Stimulated activated CD8-positive, alpha-beta memory T cell treated with anti-CD3 and anti-CD28 coated beads, Interleukin-2, amount 100 ng/mL, for 48 hours (primary cell): ENCODE measurements around the gene DNAJB14.
"Not testable (repeated sequence)": the region's sequence is repeated elsewhere in the genome, so short reads cannot be mapped to it uniquely, and the experiment has no call there.

Experiments
- DNase-seq, 2 donors: peaks; one replicate each; pipeline ENCODE4 v3.0.0-alpha.2; 2020; ENCODE audit warnings: low read depth in 2 of 2

Gene DNAJB14

DNA sequence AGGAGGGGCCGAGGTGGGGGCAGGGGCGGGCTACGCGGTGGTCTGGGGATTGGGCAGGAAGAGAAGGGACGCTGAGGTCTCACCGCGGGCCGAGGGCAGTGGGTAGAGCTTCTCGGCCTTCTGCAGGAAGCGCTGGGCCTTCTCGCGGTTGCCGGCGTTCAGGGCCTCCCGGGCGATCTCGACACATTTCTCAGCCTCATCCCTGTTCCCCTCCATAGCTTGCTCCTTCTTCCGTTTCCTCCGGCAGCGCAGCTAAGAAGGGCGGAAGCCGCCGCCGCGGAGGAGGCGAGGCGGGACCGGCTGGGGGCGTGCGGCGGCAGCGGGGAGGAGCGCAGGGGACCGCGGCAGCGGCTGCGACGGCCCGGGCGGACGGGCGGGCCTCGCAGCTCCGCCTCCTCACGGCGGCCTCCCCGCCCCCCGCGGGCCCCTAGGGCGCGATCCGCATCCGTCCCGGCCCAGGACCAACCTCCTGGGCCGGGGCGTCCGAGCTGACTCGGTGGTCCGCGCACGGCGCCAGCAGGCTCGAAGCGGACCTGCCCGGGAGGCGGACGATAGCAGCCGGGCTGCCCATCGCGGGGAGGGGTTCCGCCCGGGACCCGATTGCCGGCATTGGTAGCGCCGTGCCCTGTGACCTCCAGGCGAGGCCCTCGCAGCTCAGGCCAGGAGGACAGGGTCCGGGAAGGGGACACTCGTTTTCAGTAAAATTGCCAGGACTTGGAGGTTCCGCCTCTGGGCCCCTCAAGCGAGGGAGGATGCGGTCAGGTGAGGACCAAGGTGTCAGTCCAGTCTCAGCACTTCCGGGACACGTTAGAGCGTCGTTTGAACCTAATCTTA lies at the start of gene DNAJB14:
Gene DNAJB14, minus strand, starts transcription at position 263 of the 834 bp plus-strand sequence. Its CDS starts 47 bp downstream, at position 216.
- peak; percentile 72 for DNase-seq

DNA sequence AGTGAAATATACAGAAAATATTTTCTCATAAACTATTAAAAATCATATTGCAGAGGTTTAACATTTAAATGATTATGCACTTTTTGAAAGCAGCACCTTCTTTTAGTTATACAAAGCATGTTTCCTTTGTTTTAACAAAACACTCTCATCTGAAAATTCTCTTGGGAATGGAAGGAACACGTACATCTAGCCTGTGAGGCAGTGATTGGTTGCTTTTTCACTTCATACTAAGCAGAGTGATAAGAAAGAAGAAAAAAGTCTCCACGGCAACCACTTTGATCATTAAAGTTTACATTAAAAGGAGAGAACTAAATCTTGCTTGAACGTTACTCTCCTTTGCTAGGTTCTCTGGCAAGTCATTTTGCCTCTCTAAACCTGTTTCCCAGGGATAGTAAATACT lies 45.3 kb upstream of the DNAJB14 start:
- DNase-seq = no peak

DNA sequence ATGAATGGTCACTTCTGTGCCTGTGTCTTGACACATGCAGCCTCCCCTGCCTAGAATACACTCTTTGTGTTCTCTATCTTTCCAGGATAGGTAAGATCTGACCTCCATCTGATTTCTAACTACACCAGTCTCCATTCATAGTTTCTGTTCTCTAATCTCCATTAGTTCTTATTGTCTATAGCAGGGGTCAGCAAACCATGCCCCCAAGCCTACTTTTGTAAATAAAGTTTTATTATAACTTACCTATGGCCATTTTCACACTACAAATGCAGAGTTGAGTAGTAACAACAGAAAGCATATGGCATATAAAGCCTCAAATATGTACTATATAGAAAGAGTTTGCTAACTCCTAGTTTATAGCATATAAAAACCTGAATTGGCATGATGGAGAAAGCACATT lies 41.3 kb upstream of the DNAJB14 start:
- no peak for DNase-seq

DNA sequence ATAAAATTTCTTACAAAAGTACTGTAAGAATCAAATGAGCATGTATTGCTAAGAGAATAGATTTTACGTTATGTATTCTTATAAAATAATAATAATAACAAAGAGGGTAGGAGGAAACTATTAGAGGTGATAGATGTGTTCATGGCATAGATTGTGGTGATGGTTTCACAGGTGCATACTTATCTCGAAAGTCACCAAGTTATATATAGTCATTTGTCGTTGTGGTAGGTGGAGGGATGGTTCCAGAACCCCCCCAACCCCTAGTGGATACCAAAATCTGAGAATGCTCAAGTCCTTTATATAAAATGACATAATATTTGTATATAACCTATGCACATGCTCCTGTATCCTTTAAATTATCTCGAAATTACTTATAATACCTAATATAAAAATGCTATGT lies 40.4 kb upstream of the DNAJB14 start:
- DNase-seq = no peak

DNA sequence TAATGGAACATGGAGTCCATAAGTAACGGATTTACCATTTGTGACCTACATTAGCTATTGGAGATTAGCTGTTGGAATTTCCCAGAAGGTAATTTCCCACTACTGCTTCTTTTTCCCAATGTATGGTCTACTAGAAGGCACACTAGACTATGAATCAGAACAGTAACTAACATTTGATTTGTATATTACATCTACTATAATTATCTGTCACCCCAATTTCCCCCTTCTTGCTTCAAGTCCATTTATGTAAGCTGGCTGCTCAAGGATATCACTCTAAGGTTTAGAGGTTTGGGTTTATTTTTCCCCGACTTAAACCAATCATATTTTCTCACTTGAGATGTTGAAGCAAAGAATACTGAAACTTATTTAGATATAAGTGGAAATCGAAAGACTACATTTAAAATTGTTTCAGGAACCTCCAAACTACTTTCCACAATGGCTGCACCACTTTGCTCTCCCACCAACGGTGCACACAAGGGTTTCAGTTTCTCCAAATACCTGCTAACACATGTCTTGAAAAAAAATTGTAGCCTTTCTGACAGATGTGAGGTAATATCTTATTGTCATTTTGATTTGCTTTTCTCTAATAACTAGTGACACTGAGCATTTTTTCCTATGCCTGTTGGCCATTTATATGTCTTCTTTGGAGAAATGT lies 37.0 kb upstream of the DNAJB14 start:
- no peak for DNase-seq

DNA sequence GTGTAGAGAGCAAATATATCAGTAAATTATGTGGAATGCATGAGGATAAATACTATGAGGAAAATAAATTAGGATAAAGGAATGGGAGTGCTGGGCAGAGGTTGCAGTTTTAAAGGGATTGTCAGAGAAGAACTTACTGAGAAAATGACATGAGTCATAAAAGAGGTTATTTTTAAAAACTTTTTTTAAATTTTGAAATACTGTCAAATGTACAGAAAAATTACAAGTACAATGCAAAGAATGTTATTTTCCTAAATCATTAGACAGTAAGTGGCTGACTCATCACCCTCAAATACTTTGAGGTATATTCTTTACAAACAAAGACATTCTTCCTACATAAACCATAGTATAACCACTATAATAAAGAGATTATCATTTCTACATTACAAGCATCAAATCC lies 33.5 kb upstream of the DNAJB14 start:
- DNase-seq = no peak

DNA sequence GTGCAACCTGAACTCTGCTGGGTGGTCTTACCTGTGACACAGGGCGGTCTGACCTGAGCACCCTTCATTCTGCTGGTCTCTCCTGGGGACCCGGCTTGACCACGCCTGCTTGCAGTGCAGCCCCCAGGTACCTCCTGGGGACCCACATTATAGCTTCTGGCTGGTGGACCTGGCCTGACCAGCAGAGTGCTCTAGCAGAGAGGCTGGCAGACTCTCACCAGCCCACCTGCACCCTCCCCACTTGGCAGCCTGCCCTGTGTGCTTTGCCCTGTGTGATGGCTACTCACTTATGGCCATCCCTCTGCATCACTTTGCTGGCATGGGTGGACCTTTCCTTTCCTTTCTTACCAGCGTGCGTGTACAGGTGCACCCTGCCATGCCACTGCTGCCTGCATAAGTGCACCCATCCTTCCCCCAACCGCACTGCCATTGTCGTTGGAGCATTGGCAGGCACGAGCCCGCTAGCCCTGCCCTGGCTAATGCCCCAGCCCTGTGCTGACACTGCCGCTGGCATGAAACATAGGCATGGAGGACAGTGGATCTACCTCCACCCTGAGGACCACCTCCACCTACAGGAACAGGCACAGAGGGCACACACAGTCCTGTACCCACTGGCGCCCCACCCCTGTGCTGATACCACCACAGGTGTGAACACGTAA lies 25.2 kb upstream of the DNAJB14 start:
- DNase-seq = no peak

DNA sequence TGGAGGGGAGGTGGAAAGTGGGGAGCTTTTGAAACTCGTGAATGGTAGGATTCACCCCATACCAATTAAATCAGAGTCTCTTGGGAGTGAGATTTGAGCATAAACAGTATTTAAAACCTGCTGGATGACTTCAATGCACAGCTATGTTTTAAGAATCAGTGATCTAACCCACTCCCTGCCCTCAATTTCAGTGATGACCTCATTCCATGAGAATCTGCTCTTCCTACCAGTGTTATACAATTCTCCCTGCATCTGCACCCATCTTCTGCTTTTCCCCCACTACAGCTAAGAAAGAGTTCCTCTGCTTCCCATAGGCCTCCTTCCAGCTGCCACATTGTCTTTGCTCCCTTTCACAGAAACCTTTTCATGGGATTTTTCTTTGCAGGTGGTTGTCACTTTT lies 21.9 kb upstream of the DNAJB14 start:
- DNase-seq = no peak

DNA sequence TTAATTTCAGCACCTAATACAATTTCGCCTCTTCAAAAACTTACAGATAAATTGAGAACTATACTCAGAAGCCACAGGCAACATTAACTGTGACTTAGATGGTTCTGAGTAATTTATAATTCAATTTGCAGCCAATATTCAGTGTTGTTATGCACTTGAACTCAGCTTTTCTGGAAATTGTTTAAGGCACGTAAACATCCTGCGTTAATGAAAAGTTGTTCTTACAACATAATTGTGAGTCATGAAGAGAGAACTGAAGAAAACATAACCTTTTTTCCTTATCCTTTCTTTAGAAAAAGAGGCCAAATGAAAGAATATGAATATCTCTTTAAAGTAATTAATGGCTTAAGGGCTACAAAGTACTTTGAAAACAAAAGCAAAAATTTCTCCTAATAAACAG lies 20.3 kb upstream of the DNAJB14 start:
- DNase-seq = no peak

DNA sequence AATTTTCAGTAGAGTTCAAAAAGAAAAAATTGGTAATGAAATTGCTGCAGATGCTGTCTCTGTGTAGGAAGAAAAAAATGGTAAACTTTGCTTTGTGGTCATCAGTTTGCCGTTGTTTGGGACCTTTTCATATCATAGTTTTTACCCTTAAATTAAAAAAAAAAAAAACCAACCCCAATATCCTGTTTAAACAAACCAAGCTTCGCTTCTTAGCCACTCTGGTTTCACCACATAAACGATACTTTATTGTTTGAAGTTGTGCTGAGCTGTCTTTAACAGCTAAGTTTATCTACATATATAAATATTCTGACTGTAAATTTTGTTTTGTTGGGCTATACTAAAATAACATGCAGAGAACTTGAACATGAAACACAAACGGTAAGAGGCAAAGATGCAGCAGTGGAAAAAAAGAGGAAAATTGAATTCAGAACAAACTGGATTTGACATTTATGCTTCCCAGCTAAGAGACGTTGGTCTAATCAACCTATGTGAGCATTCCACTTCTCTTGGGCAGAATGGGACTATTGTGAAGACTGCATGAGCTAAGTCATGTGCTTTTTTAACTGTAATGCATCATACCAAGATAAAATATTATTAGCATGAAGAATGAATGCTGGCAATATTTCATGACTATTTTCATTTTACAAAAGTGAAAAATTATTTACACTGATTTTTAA lies 19.4 kb upstream of the DNAJB14 start:
- no peak for DNase-seq

DNA sequence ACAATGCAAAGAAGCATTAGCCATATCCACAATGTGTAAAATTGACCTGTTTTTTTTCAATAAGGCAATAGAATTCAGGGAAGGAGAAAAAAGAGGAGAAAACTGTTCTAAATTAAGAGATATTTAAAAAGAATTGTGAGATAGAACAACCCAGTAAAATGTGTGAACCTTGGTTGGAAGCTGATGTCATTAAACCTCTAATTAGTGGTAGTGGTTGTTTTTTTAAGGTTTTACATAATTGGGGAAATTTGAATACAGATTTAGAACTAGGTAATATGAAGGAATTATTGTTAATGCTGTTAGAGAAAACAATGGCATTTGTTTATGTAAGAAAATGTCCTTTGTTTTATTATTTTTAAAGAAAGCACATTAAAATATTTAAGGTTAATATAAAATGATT lies 18.8 kb upstream of the DNAJB14 start:
- DNase-seq = no peak

DNA sequence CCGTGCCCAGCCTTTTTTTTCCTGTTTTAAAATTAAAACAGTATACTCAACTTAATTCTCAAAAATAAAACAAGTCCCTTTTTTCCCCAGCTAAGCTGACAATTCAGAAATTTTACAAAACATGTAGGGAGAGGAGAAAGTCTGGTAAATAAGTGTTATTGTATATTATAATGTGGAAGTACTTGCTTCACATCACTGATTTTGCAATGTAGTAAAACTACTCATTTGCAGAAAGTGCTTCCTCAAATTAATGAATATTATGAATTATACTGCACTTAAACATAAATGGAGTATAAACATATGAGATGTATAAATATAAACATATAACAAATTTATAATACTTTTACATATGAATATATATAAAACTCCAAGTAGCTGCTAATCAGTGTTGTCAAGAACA lies 15.3 kb upstream of the DNAJB14 start:
- DNase-seq = no peak

DNA sequence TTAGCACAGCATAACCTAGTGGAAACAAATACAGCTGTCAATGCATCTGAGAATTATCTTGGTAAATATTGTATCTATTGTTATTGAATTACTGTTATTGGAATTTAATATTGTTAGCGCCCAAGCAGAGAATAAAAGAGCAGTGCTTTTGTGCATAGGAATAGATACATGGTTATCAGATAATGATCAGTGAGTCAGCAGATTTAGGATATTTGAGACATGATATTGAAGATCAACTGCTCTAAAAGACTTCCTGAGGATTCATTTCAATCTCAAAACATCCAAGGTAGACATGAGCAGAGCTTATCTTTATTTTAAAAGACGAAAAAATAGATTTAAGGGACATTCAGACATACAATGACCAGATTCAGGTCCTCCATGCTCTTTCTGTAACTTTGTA lies 14.2 kb upstream of the DNAJB14 start:
- DNase-seq = no peak

DNA sequence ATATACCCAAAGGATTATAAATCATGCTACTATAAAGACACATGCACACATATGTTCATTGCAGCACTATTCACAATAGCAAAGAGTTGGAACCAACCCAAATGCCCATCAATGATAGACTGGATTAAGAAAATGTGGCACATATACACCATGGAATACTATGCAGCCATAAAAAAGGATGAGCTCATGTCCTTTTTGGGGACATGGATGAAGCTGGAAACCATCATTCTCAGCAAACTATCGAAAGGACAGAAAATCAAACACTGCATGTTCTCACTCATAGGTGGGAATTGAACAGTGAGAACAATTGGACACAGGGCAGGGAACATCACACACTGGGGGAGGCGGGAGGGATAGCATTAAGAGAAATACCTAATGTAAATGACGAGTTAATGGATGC lies 11.8 kb upstream of the DNAJB14 start:
- DNase-seq = not testable (repeated sequence)

DNA sequence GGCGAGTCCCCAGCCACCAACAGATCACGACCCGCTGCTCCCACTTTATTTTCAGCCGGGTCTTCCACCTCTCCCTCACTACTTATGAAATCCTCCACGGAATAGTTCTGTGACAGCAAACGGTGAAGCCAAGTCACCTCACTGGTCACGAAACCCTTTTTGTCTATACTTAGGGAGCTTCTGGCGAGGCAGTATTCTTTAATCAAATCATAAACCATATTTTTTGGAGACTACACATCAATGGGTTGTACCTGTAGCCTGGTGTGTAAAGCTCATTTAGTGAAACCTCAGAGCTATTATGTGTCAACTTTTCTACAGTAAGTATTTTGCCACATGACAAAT lies 4.5 kb upstream of the DNAJB14 start:
- no peak for DNase-seq

DNA sequence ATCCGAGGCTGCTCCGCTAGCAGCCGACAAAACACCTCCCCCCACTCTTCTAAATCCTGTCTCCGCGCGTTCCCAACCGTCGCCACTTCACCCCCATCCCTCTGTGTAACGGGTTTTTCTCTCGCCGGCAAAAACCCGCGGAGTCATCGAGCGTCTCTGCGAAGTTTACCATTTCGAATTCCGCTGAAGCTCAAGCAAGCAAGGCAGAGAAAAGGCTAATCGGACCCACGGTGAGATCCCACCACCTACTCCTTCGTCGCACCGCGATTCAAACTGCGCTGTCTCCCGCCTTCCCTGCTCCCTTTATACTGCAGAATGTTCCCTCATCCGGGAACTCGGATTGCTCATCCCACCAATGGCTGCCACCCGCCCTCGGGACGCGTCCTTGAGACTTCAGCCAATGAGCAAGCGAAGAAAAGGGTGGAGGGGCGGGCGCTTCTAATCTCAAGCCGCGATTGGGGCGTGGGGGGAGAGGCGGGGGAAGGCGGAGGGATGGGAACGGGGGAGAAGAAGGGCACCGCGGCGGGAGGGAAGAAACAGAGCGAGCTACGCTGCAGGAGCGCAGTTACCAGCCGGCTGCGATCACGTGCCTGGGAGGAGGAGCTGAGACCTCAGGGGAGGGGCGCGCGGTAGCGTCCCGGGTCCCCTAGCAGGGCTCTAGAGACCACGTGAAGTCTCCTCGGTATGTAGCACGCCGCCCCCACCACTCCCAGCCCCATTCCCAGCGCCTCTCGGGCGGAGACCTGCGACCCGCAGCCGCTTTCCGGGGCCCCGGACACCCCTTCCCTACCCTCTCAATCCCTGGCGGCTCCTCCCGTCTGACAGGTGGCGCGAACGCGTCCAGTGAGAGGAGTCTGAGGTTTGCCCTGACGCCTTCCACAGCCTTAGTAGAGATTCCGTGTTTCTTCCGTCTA lies 3.8 kb upstream of the DNAJB14 start, which contains the start of gene H2AZ1:
Gene H2AZ1, minus strand, starts transcription at position 277 of the 914 bp plus-strand sequence. Its CDS starts 105 bp downstream, at position 172.
- DNase-seq = peak; percentile 95

DNA sequence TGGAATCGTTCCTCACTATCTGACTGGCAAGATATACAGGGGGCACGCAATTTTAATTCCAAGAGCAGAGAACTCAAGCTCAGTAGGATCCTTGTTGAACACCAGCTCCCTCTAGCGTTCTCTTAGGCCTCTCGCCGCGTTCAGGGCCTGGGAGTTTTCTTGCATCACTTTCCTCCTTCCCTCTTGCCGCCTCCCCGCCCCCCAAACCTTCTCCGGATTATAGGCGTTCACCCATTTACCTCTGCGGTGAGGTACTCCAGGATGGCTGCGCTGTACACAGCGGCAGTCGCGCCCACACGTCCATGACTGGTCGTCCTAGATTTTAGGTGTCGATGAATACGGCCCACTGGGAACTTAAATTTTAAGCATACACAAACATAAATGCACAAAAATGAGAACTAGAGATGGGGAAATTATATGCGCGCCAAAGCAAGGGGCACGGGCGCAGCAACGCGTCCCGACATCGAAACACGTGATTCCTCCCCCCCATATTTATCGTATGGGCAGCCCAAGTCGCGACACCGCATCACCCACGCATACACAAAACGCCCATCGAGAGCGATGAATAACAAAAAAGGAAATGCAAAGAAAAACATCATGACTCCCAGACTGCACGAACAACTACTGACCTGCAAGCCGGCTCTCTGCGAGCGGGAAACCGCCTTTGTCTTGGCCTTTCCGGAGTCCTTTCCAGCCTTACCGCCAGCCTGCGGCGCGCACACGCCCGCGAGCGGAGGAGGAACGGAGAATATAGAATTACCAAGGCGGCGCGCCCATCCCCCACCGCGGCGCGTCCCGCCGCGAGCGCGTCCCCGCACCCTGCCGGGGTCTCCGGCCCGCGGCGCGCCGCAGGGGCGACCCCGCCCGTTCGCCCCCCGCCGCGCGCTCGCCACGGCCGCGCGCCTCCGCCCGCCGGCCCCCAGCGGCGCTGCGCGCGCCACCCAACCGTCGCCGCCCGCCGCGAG lies 2.9 kb upstream of the DNAJB14 start:
- DNase-seq = peak; percentile 77 to 87

DNA sequence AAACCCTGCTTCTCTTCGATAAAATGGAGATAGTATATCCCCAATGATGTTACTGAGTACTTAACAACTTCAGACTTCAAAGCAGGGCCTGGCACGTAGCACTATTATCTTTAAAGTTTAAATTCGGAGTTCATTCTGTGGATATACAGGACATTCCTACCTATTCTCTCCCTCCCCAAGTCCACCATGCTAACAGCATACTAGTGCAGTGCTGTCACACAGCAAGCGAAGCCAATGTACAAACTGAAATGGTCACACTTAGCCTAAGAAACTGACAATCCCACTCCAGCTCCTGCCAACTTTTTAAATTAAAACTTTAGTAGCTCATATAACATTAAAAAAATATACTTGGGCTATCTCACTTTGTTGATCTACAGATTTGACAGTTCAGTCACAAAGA lies 1.2 kb upstream of the DNAJB14 start:
- DNase-seq = no peak

DNA sequence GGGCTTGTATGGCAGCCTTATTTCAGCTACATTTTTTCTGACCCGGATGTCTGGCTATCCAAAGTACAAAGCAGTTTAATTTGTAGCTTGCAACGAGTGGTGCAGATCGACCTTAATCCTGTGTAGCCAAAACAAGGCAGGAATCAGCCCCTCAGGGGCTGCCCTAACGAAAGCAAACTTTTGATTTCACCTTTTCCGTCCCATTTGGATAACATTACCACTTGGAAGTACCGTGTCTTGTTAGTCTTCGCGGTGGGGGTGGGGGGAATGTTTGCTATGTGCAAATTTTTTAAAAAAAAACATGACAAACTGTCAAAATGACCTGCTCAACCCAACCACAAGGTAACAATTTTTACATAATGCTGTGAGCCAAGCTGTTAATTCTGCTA lies 766 bp upstream of the DNAJB14 start:
- no peak for DNase-seq
